ENCODE data around the gene FBLN5. TPM values are rescaled to one million over a fixed set of nuclear protein-coding genes. Genes with fewer than 3 reads are reported as not detected.

The FBLN5 gene
- total RNA-seq, 4 donors from 2014 or later, result 79.7 to 161 (median 116) TPM

DNA sequence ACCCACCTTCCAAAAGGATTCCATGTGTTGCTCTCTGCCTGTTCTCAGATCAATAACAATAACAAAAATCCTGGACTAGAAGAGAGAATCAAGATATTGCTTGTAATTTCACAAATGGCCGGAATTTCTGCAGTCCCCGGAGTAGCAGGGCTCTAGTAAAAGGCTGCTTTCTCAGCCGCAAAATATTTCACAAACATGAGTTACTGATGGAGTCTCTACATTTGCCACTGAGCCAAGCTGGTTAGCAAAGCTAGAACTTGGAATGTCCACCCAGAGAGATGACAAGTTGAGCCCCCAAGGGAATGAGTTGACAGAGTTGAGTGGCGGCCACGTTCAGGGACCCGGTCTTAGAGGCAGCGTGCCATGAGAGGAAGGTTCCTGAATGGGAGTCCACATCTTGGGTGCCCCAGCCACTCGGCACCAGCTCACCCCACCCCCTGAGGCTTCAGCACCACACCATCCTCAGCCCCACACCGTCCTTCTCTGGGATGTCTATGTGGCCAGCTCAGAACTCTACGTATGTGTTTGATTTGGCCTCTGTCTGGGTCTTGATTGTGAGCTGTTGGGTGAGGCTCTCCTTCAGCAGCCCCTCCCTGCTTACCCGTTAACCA lies 15.9 kb downstream of the FBLN5 start:
- intact Hi-C loops (cut with DNase I), result no loop called here
- Histone ChIP-seq H3K27ac (replicated peaks in 1 of 4) (no peak overlapping the region), H3K9me3 (no peaks in the 10 kb centered on the region), H3K36me3 (peaks cover 0 to 9% (median 4%) of the 10 kb centered on the region in 4 donors), H3K27me3 (no peaks in the 10 kb centered on the region), H3K4me1 (peaks cover 0 to 9% (median 3%) of the 10 kb centered on the region in 4 donors), H3K4me3 (no peak overlapping the region)
- DNase-seq (ENCODE audit: extremely low spot score), result no peak
- 91% methylated on average over 6 of the region's 11 CpGs for WGBS
- TF ChIP-seq POLR2A (IDR thresholded peaks at IDR 0.05; ENCODE audit: low read depth), result no peak
- no peak for TF ChIP-seq POLR2AphosphoS5 (IDR thresholded peaks at IDR 0.05)
- TF ChIP-seq, protein P1, sequence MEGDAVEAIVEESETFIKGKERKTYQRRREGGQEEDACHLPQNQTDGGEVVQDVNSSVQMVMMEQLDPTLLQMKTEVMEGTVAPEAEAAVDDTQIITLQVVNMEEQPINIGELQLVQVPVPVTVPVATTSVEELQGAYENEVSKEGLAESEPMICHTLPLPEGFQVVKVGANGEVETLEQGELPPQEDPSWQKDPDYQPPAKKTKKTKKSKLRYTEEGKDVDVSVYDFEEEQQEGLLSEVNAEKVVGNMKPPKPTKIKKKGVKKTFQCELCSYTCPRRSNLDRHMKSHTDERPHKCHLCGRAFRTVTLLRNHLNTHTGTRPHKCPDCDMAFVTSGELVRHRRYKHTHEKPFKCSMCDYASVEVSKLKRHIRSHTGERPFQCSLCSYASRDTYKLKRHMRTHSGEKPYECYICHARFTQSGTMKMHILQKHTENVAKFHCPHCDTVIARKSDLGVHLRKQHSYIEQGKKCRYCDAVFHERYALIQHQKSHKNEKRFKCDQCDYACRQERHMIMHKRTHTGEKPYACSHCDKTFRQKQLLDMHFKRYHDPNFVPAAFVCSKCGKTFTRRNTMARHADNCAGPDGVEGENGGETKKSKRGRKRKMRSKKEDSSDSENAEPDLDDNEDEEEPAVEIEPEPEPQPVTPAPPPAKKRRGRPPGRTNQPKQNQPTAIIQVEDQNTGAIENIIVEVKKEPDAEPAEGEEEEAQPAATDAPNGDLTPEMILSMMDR (IDR thresholded peaks at IDR 0.05), result no peak
- TF ChIP-seq EP300 (IDR thresholded peaks at IDR 0.05), result no peak

GRCh38 chr14:91929700-91930099 lies 17.8 kb downstream of the FBLN5 start:
- no peak for DNase-seq (ENCODE audit: extremely low spot score)

GRCh38 chr14:91927800-91928199 lies 19.7 kb downstream of the FBLN5 start:
- no peak for DNase-seq (ENCODE audit: extremely low spot score)
- Histone ChIP-seq H3K27ac (replicated peaks in 1 of 4) (no peak overlapping the region), H3K4me1 (peaks cover 4 to 24% (median 18%) of the 10 kb centered on the region in 4 donors)

More at GRCh38 chr14:91929700-91930099, 17.8 kb downstream of the FBLN5 start:
- Histone ChIP-seq H3K4me1 (peaks cover 4 to 24% (median 14%) of the 10 kb centered on the region in 4 donors), H3K4me3 (no peak overlapping the region), H3K27me3 (no peaks in the 10 kb centered on the region), H3K36me3 (no peaks in the 10 kb centered on the region), H3K9me3 (no peaks in the 10 kb centered on the region), H3K27ac (replicated peaks in 1 of 4) (no peak overlapping the region)
- WGBS, result 58% methylated on average over 3 of the region's 3 CpGs
- intact Hi-C loops (cut with DNase I), result no loop called here
- TF ChIP-seq POLR2AphosphoS5 (IDR thresholded peaks at IDR 0.05) (no peak), POLR2A (IDR thresholded peaks at IDR 0.05; ENCODE audit: low read depth) (no peak), EP300 (IDR thresholded peaks at IDR 0.05) (no peak)
- TF ChIP-seq, protein P1 (IDR thresholded peaks at IDR 0.05), result no peak

GRCh38 chr14:91927191-91927590 lies 20.3 kb downstream of the FBLN5 start:
- H3K4me3 ChIP-seq, result no peak overlapping the region
- no peak overlapping the region for H3K27ac ChIP-seq (replicated peaks in 1 of 4)
- TF ChIP-seq, protein P1 (IDR thresholded peaks at IDR 0.05), result no peak
- TF ChIP-seq POLR2A (IDR thresholded peaks at IDR 0.05; ENCODE audit: low read depth) (no peak), EP300 (IDR thresholded peaks at IDR 0.05) (no peak), POLR2AphosphoS5 (IDR thresholded peaks at IDR 0.05) (no peak)
- intact Hi-C loops (cut with DNase I), result no loop called here
- no peaks in the 10 kb centered on the region for H3K9me3 ChIP-seq
- peaks cover 4 to 29% (median 18%) of the 10 kb centered on the region in 4 donors for H3K4me1 ChIP-seq
- no peaks in the 10 kb centered on the region for H3K27me3 ChIP-seq
- 75% methylated on average over 3 of the region's 3 CpGs for WGBS
- DNase-seq (ENCODE audit: extremely low spot score), result no peak
- no peaks in the 10 kb centered on the region for H3K36me3 ChIP-seq

More at GRCh38 chr14:91927800-91928199, 19.7 kb downstream of the FBLN5 start:
- 91% methylated on average over 5 of the region's 5 CpGs for WGBS
- H3K27me3 ChIP-seq, result no peaks in the 10 kb centered on the region
- no peaks in the 10 kb centered on the region for H3K9me3 ChIP-seq
- H3K4me3 ChIP-seq, result no peak overlapping the region
- intact Hi-C loops (cut with DNase I), result no loop called here
- TF ChIP-seq POLR2A (IDR thresholded peaks at IDR 0.05; ENCODE audit: low read depth), result no peak
- TF ChIP-seq EP300 (IDR thresholded peaks at IDR 0.05), result no peak
- TF ChIP-seq, protein P1 (IDR thresholded peaks at IDR 0.05), result no peak
- TF ChIP-seq POLR2AphosphoS5 (IDR thresholded peaks at IDR 0.05), result no peak
- no peaks in the 10 kb centered on the region for H3K36me3 ChIP-seq
